ENCODE measurements around the gene CRIP1. TPM values are rescaled to one million over a fixed set of nuclear protein-coding genes. Genes with fewer than 3 reads are reported as not detected.

CRIP1 gene
- total RNA-seq, 1 experiment from 2014 or later: 6.9 TPM

DNA sequence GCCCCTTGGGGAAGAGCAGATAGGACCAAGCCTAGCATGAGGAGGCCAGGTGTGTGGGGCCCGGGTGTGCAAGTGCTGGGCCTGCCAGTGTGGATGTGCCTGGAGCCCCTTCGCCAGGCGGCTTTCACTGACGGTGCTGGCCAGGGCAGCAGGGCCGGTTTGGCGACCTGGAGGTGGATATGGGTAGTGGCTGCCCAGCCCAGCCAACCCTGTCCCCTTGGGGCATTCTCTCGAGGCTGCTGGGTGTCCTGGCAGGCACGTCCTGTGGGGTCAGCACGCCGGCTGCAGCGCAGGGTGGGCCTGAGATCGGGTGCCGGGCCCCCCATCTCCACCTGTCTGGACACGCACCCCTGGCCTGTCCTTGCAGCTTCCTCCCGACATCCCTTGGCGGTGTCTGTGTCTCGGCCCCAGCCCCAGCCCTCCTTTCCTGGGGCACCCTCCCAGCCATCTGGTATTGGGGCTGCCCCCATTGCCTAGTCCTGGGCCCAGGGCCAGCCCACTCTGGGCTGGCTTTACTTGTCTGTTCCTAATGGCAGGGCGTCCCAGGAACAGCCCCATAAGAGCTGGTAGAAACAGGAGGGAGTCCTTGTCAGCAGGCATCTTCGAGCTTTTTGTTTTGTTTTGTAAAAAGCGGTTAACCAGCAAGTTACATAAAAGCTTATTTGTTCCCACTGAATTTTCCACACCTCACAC is 19.3 kb upstream of the CRIP1 start:
- H3K27ac Mint-ChIP-seq: no peak overlapping the region
- Histone ChIP-seq H2BK20ac (ENCODE audit: low read depth, low read length, poor library complexity, severe bottlenecking) (no peak overlapping the region), H3K23ac (ENCODE audit: insufficient read length, low read depth, low read length) (no peak overlapping the region), H3K79me1 (ENCODE audit: insufficient read depth, low read depth, low read length, poor library complexity, severe bottlenecking) (no peaks in the 10 kb centered on the region), H4K8ac (replicated peaks; ENCODE audit: insufficient read length, low read depth, low read length) (no peak overlapping the region), H3K4me1 (ENCODE audit: insufficient read depth, low read length) (no peaks in the 10 kb centered on the region; the same call in 1 of the 2 replicates), H4K91ac (ENCODE audit: insufficient read length, low read depth, low read length) (no peak overlapping the region), H3K23me2 (ENCODE audit: insufficient read length, low read depth, low read length, poor library complexity, severe bottlenecking) (no peaks in the 10 kb centered on the region), H4K5ac (ENCODE audit: insufficient read length, low read depth, low read length) (no peak overlapping the region), H2AK5ac (ENCODE audit: insufficient read length, low read length) (no peak overlapping the region), H4K20me1 (ENCODE audit: control insufficient read depth, insufficient read depth, insufficient read length) (no peaks in the 10 kb centered on the region), H3K4ac (ENCODE audit: low read depth, low read length) (no peak overlapping the region), H3K9ac (ENCODE audit: extremely low read depth, insufficient read length, low read length) (no peak overlapping the region), H2BK5ac (ENCODE audit: insufficient read length, low read length) (no peak overlapping the region), H3K56ac (ENCODE audit: insufficient read length, low read depth, low read length) (no peak overlapping the region), H3K18ac (ENCODE audit: insufficient read length, low read depth, low read length) (no peak overlapping the region), H3K27ac (ENCODE audit: insufficient read length, low read depth, low read length) (no peak overlapping the region), H3K14ac (ENCODE audit: insufficient read depth, low read length) (no peak overlapping the region; the same call in 1 of the 2 replicates), H2BK12ac (ENCODE audit: insufficient read length, low read depth, low read length) (no peak overlapping the region), H3T11ph (ENCODE audit: low read length) (no peak overlapping the region), H3K9me3 (ENCODE audit: control insufficient read depth, low read depth, low read length) (no peaks in the 10 kb centered on the region), H2BK15ac (ENCODE audit: low read depth, low read length) (no peak overlapping the region), H3K79me2 (ENCODE audit: insufficient read depth, low read length) (no peaks in the 10 kb centered on the region), H2AFZ (ENCODE audit: low read length) (no peak overlapping the region), H2BK120ac (ENCODE audit: low read depth, low read length, poor library complexity, severe bottlenecking) (no peak overlapping the region), H3K4me2 (ENCODE audit: insufficient read depth, insufficient read length, low read length) (no peak overlapping the region), H3K27me3 (ENCODE audit: insufficient read depth, low read length) (no peaks in the 10 kb centered on the region)
- TF ChIP-seq, protein P1, sequence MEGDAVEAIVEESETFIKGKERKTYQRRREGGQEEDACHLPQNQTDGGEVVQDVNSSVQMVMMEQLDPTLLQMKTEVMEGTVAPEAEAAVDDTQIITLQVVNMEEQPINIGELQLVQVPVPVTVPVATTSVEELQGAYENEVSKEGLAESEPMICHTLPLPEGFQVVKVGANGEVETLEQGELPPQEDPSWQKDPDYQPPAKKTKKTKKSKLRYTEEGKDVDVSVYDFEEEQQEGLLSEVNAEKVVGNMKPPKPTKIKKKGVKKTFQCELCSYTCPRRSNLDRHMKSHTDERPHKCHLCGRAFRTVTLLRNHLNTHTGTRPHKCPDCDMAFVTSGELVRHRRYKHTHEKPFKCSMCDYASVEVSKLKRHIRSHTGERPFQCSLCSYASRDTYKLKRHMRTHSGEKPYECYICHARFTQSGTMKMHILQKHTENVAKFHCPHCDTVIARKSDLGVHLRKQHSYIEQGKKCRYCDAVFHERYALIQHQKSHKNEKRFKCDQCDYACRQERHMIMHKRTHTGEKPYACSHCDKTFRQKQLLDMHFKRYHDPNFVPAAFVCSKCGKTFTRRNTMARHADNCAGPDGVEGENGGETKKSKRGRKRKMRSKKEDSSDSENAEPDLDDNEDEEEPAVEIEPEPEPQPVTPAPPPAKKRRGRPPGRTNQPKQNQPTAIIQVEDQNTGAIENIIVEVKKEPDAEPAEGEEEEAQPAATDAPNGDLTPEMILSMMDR (conservative IDR thresholded peaks at IDR 0.05): no peak
- H3K27me3 Mint-ChIP-seq (ENCODE audit: low read depth): no peaks in the 10 kb centered on the region
- H3K9me3 Mint-ChIP-seq: no peaks in the 10 kb centered on the region
- H3K4me1 Mint-ChIP-seq: peaks cover 2 to 10% of the 10 kb centered on the region in 2 experiments; a peak in 2 of 4 replicates
- peaks cover 9 to 26% (median 24%) of the 10 kb centered on the region in 3 experiments; a peak in 6 of 7 replicates for H3K36me3 Mint-ChIP-seq (ENCODE audit: insufficient read depth in 1 of 3, low read depth in 3 of 3)
- no peak overlapping the region for H3K4me3 Mint-ChIP-seq
- no peak for DNase-seq
- no CpG with 5 or more reads among the region's 20 CpGs for WGBS (ENCODE audit: extremely low coverage, insufficient read length, low lambda C conversion rate)
